Ovary (tissue), 3 donors: ENCODE measurements around the gene IFIT1B.

Experiments used
- CTCF ChIP-seq, 3 donors: fragments of 450-650 bp in 2 of 3; fragments of 200-600 bp in 1 of 3; IDR thresholded peaks; one replicate each; pipeline versions ENCODE4 v1.5.1 to v1.8.0; 2016 to 2022; ENCODE audit warnings: antibody characterized with exemption in 3 of 3, mild to moderate bottlenecking in 1 of 3
- EP300 ChIP-seq: sonication (generic); formaldehyde crosslinking; IDR thresholded peaks from one replicate; pipeline ENCODE4 v1.6.1; 2017; ENCODE audit warnings: antibody characterized with exemption
- POLR2A ChIP-seq: fragments of 450-650 bp; IDR thresholded peaks from one replicate; pipeline ENCODE4 v1.6.1; 2017; ENCODE audit warnings: antibody characterized with exemption, mild to moderate bottlenecking, moderate library complexity
- donor health status: DM: no; HTN: no; CAD: no.

GRCh38 chr10:89363729-89364442 lies 14.0 kb upstream of the IFIT1B start:
- TF ChIP-seq CTCF (IDR thresholded peaks at IDR 0.05) (no peak), POLR2A (no peak), EP300 (no peak)
